ENCODE measurements around the gene MTA3.
"Not testable (repeated sequence)": the region's sequence is repeated elsewhere in the genome, so short reads cannot be mapped to it uniquely, and the experiment has no call there.

Gene MTA3

GRCh38 chr2:42607101-42607637 is 38.7 kb downstream of the MTA3 start:
- DNase-seq (ENCODE audit: low read depth in 2 of 3, low spot score in 1 of 3) = no peak

DNA sequence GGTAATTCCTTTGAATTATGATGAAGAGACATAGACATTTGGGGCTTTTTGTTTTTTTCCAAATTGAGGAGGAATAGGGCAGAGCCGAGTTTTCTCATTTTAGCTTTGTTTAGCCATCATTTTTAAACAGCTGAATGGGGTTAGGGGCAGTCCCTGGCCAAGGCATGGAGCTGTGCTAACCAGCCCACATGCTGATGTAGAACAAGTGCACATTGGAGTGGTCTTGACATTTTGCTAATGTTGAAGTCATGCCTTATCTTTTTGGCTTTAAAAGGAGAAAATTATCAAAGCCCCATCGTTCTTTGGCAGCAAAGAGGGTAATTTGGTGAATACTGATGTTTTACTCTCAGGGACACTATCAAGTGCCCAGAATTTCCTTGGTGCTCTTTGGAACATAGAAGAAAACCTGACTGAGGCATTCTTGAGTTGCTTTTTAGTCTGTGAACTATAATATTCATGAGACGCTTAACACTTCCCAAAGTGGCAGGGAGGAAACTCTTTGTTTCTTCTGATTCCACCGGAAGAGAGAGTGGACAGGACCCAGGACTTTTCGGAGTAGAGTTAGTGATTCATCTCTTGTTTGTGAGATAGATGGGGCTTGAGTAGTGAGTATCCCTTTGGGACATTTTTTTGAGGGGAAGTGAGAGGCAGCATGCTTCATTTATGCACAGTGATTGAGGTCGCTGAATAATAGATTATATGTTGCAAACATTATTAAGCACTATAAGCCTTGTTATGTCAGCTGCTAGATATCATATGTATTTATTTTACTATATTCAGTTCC is 45.0 kb downstream of the MTA3 start:
- DNase-seq (ENCODE audit: low read depth in 2 of 3, low spot score in 1 of 3) = no peak

GRCh38 chr2:42614838-42615237 is 46.4 kb downstream of the MTA3 start:
- no peak for DNase-seq (ENCODE audit: low read depth in 2 of 3, low spot score in 1 of 3)

- no peak for DNase-seq (ENCODE audit: low read depth in 2 of 3, low spot score in 1 of 3)
Observed at GRCh38 chr2:42618116-42618515, 49.7 kb downstream of the MTA3 start.

GRCh38 chr2:42618972-42619371 is 50.5 kb downstream of the MTA3 start:
- no peak for DNase-seq (ENCODE audit: low read depth in 2 of 3, low spot score in 1 of 3)

DNA sequence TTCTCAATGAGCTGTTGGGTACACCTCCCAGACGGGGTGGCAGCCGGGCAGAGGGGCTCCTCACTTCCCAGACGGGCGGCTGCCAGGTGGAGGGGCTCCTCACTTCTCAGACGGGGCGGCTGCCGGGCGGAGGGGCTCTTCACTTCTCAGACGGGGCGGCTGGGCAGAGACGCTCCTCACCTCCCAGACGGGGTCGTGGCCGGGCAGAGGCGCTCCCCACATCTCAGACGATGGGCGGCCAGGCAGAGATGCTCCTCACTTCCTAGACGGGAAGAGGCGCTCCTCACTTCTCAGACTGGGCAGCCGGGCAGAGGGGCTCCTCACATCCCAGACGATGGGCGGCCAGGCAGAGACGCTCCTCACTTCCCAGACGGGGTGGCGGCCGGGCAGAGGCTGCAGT is 53.2 kb downstream of the MTA3 start:
- DNase-seq (ENCODE audit: low read depth in 2 of 3, low spot score in 1 of 3) = not testable (repeated sequence)

GRCh38 chr2:42622943-42623676 is 54.7 kb downstream of the MTA3 start:
- DNase-seq (ENCODE audit: low read depth in 2 of 3, low spot score in 1 of 3) = no peak

DNA sequence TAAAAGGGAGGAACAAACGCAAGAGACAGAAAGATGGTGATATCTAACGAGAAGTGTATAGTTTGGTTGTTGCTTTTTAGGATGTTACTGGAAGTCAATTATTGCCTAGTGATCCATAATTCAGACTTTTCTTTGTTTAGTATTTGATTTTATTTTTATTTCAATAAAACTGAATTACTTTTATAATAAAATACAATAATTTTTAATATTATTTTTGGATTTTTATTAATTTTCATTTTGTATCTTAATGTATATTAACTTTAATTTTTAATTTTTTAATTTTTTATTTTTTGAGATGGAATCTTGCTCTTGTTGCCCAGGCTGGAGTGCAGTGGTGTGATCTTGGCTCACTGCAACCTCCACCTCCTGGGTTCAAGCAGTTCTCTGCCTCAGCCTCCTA is 55.6 kb downstream of the MTA3 start:
- no peak for DNase-seq (ENCODE audit: low read depth in 2 of 3, low spot score in 1 of 3)

DNA sequence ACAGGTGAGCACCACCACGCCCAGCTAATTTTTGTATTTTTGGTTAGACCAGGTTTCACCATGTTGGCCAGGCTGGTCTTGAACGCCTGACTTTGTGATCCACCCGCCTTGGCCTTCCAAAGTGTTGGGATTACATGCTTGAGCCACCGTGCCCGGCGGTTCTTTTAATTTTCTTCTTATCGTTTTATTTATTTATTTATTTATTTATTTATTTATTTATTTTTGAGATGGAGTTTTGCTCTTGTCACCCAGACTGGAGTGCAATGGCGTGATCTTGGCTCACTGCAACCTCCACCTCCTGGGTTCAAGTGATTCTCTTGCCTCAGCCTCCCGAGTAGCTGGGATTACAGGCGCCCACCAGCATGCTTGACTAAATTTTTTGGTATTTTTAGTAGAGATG is 59.6 kb downstream of the MTA3 start:
- DNase-seq (ENCODE audit: low read depth in 2 of 3, low spot score in 1 of 3) = not testable (repeated sequence)

DNA sequence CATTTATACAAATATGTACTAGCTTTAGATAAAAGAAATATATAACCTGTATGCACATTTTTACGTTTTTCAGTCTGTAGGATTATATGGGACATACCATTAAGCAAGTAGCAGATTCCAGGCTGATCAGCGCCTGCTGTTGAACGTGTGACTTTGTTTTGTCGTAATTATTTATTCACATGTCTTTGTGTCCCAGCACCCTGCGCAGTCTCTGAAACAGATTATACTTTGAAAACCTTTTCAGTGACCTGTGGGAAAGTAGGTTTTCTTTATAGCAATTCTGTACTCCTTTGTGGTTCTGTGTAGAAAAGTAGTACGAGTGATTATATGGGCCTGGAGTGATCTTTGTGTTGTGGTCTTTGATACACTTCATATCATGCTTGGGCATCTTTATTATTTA is 68.5 kb downstream of the MTA3 start:
- DNase-seq (ENCODE audit: low read depth in 2 of 3, low spot score in 1 of 3) = no peak

DNA sequence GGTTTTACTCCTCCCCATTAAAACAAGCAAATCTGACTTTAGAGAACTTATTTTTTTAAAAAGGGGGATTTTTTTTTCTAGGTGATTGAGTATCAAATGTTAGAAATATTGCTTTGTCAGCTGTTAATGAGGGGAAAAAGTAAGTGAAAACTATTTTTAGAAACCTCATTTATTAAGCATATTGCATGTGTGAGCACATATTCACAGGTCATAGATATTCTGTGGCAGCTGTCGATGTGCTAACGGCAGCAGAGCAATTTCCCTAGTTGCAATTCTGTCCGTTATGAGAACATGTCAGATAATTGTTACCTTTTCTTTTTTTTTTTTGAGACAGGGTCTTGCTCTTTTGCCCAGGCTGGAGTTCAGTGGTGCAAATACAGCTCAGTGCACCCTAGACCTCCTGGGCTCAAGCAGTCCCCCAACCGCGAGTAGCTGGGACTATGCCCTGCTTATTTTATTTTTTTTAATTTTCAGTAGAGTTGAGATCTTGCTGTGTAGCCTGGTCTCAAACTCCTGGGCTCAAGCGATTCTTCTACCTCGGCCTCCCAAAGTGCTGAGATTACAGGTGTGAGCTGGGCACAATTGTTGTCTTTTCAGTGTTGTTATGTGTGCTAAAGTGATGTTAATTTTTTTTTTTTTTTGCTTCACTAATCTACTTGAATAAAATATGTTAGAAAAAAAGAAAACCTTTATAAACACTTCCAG is 69.8 kb downstream of the MTA3 start:
- DNase-seq (ENCODE audit: low read depth in 2 of 3, low spot score in 1 of 3) = no peak

GRCh38 chr2:42639340-42640077 is 71.1 kb downstream of the MTA3 start:
- no peak for DNase-seq (ENCODE audit: low read depth in 2 of 3, low spot score in 1 of 3)

- no peak for DNase-seq (ENCODE audit: low read depth in 2 of 3, low spot score in 1 of 3)
Observed at GRCh38 chr2:42640261-42640660, 71.8 kb downstream of the MTA3 start.

GRCh38 chr2:42642371-42642770 is 73.9 kb downstream of the MTA3 start:
- not testable (repeated sequence) for DNase-seq (ENCODE audit: low read depth in 2 of 3, low spot score in 1 of 3)

GRCh38 chr2:42645551-42645950 is 77.1 kb downstream of the MTA3 start:
- DNase-seq (ENCODE audit: low read depth in 2 of 3, low spot score in 1 of 3) = no peak

DNA sequence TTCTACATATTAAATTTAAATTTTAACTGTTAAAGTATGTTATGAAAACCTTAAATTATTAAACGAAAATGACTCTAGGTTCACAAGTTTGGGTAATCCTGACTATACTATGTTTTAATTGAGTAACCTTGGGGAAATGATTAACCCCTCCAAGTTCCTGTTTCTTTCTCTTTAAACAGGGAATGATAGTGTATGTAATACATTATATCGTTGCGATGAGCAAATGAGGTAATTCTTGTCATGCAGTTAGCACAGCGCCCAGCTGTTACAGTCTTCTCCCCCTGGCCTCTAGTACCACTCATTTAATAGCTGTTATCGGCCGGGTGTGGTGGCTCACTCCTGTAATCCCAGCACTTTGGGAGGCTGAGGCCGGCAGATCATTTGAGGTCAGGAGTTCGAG is 80.4 kb downstream of the MTA3 start:
- no peak for DNase-seq (ENCODE audit: low read depth in 2 of 3, low spot score in 1 of 3)

GRCh38 chr2:42651057-42651456 is 82.6 kb downstream of the MTA3 start:
- no peak for DNase-seq (ENCODE audit: low read depth in 2 of 3, low spot score in 1 of 3)

DNA sequence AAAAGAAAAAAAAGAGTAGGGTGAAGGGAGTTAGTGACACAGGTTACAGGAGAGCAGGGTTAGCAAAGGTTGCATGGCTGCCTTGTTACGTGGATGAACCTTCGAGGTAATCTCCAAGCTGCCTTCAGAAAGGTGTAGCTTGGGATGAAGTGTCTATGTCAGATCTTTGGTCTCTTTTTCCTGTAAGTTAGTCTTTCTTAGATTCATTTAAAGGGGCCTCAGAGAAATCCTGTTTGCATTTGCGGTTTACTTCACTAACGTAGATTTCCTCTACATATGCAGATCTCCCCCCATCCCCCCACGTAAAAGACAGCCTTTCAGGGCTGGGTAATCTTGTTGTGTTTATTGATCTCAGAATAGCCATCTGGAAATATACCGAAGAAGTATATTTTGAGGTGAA is 83.7 kb downstream of the MTA3 start:
- peak in 1 of 3 donors; percentile 16 for DNase-seq (ENCODE audit: low read depth in 2 of 3, low spot score in 1 of 3)

GRCh38 chr2:42653039-42653438 is 84.6 kb downstream of the MTA3 start:
- no peak for DNase-seq (ENCODE audit: low read depth in 2 of 3, low spot score in 1 of 3)

DNA sequence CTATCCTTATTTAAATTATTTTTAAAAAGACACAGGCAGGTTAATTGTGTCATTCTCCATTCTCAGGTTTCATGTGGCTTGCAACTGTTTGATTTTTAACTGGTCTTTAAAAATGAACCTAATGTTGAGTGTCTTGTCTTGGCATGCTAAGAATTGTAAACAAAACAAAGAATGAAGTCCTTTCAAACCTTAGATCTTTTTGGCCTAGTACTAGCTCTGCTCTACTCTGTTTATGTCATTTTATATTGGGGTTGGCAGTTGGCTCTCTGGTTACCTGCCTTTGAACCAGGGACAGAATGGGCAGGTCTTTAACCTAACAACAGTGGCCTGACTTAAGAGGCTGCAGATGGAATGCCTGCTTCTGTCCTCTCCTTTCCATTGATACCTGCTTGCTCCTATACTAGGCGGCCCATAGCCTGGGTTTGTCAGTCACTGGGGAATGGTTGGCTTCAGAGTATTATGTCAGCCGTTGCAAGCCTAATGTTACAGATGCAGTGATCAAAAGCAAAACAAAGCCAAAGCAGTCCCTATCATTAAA is 85.5 kb downstream of the MTA3 start:
- no peak for DNase-seq (ENCODE audit: low read depth in 2 of 3, low spot score in 1 of 3)

DNA sequence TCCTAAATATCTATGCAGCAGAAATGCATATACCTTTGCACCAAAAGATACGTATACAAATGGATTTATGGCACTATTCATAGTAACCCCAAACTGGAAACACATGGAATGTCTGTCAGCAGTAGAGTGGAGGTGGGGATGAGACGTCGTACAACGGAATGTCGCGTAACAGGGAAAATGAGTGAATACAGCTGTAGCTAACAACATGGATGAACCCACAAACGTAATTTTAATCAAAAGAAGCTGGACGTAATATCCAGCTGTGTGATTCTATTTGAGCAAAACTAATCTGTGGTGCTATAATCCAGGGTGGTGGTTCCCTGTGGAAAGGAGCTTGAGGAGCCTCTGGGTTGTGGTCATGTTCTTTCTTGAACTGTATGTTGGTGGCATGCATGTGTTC is 89.9 kb downstream of the MTA3 start:
- no peak for DNase-seq (ENCODE audit: low read depth in 2 of 3, low spot score in 1 of 3)

Data from stimulated activated CD4-positive, alpha-beta T cell treated with anti-CD3 and anti-CD28 coated beads, Interleukin-12 subunit alpha, Interleukin-12 subunit beta, amount 100 ng/mL, for 48 hours (primary cell).